GM12875 (cell line): ENCODE results near the gene MTARC1.

ENCODE experiments used
- H3K4me3 ChIP-seq: one replicate; pipeline ENCODE4 v1.5.1; 2011; ENCODE audit warnings: low read depth, low read length, control low read depth
- TF ChIP-seq, protein P1 (sequence below): IDR thresholded peaks from 2 replicates; pipeline ENCODE4 v1.5.1; 2011; ENCODE audit warnings: low read depth, mild to moderate bottlenecking, control low read depth, inconsistent platforms, low read length, moderate library complexity, borderline replicate concordance; ENCODE audit not compliant: insufficient read depth

MTARC1 gene

DNA sequence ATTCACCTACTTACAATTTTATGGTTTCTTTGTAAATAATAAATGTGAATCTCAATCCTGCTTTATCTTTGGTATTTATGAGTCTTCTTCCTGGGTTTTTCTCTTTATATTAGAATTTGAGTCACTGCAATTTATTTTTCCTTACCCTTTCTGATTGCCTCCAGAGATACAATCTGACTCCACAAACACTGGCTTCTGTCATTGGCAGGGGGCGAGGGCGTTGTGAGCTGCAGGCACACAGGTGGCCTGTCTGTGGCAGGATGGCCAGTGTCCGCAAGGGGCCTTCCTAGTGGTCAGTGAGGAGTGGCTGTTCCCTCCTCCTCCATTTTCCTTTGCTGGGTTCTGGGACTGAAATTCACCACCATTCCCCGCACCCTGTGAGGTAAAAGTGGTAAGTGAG is 2.0 kb upstream of the MTARC1 start:
- TF ChIP-seq, protein P1, sequence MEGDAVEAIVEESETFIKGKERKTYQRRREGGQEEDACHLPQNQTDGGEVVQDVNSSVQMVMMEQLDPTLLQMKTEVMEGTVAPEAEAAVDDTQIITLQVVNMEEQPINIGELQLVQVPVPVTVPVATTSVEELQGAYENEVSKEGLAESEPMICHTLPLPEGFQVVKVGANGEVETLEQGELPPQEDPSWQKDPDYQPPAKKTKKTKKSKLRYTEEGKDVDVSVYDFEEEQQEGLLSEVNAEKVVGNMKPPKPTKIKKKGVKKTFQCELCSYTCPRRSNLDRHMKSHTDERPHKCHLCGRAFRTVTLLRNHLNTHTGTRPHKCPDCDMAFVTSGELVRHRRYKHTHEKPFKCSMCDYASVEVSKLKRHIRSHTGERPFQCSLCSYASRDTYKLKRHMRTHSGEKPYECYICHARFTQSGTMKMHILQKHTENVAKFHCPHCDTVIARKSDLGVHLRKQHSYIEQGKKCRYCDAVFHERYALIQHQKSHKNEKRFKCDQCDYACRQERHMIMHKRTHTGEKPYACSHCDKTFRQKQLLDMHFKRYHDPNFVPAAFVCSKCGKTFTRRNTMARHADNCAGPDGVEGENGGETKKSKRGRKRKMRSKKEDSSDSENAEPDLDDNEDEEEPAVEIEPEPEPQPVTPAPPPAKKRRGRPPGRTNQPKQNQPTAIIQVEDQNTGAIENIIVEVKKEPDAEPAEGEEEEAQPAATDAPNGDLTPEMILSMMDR = no peak
- no peak overlapping the region for H3K4me3 ChIP-seq

DNA sequence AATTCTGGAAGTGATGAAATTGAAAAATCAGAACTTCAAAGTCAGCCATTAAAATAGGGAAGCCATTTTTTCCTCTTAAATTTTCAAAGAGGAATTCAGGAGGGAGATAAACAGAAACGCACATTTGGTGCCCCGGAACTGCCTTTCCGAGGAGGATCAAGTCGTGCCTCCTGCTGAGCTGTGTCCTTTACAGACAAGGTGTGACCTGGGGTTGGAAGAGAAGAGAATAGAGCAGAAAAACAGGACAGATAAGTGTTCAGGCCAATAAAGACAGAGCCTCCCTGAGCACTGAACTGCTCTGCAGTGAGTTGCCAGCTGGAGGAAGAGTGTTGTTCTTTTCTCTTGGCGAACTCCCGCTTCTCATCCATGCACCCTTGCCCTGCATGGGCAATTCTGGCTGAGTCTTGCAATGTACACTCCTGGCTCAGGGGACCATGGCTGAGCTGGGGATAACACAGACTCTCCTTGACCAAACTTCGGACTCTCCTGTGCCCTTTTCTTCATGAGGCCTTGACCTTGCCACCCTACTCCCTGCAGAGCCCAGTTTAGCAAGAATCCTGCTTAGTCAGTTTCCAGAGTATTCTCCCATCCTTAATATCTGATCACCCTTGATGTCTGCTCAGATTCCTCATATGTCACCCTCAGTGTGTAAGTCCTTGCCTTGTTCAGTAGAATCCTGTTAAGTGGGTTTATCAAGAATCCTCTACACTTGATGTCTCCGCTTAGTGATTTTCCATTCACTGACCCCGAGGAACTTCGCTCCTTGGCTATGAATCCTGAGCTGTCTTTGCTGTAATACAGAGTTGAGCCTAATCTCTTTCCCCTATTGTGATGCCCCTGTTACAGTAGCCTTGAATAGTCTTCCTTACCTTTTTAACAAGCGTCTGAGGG is 1.3 kb upstream of the MTARC1 start:
- TF ChIP-seq, protein P1 = no peak
- H3K4me3 ChIP-seq = no peak overlapping the region

DNA sequence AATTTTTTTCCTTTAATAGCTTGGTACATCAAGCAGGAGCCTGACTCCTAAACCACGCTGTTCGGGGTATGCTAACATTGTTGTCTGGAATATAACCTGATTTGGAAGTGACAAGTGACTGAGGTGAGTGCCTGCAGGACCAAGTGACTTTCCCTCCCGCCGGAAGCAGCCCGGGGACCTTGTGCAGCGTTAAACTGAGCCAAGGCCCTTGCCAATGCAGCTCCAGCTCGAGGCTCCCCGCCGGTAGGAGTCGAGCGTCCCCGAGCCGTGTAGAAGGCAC is 716 bp upstream of the MTARC1 start:
- TF ChIP-seq, protein P1 = no peak
- no peak overlapping the region for H3K4me3 ChIP-seq

DNA sequence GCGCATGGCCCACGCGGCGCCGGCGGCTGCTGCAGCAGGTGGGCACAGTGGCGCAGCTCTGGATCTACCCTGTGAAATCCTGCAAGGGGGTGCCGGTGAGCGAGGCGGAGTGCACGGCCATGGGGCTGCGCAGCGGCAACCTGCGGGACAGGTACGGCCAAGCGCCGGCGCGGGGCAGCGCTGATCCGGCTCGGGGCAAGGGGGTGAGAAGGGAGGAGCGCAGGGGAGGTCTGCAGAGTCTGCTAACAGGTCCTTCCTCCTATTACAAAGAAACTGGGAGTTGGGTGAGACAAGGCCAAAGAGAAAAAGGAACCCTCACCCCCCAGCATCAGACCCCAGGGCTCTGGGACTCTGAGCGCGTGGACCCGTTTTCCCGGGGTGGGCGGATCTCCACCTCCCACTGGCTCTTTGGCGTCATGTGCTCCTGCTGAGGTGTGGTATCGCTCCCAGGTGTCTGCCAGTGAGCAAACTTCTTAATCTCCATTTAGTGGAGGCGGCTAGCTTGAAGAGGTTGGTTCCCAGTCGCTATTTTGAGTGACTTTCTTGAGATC is 431 bp downstream of the MTARC1 start:
- no peak overlapping the region for H3K4me3 ChIP-seq
- TF ChIP-seq, protein P1 = no peak

DNA sequence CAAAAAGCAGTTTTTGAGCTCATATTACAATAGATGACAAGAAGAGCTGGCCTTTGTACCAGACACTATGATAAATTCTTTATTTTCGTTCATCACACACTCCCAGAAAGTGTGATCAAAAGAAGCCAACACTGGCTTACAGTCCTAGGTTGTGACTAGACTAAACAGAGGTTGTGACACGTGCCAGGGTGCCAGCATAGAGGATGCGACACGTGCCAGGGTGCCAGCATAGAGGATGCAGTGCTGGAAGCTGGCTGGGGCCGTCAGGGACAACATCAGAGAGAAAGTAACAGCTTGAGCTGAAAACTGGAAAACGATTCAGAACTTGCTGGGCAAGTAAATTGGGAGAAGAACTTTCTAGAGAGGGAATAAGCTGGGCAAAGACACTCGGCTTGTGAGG is 2.2 kb downstream of the MTARC1 start:
- TF ChIP-seq, protein P1 = no peak
- H3K4me3 ChIP-seq = no peak overlapping the region

DNA sequence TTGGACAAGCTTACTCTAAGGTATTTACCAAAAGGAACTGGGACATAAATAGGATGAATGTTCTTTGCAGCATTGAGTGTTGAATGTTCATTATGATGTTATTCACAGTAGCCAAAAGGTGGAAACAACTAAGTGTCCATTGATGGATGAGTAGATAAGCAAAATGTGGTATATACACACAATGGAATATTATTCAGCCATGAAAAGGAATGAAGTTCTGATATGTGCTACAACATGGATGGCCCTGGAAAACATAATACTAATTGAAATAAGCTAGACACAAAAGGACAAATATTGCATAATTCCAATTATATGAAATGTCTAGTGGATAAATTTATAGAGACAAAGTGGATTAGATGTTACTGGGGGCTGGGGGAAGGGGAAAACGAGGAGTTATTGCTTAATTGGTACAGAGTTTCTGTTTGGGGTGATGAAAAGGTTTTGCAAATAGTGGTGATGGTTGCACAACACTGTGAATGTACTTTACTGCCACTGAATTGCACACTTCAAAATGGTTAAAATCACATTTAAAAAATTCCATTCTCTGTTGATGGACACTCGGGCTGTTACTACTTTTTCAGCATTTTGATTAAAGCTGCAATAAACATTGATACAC is 2.9 kb downstream of the MTARC1 start:
- TF ChIP-seq, protein P1 = no peak
- no peak overlapping the region for H3K4me3 ChIP-seq

DNA sequence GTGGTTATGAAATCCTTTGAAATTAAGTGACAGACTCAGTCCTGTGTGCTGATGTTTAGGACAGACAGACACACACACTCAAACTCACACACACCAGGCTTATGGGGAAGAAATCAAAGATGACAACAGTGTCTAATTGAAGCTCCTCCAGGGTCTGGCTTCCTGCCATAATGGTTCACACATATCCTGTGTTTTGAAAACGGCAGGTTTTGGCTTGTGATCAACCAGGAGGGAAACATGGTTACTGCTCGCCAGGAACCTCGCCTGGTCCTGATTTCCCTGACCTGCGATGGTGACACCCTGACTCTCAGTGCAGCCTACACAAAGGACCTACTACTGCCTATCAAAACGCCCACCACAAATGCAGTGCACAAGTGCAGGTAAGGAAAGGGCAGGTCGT is 4.6 kb downstream of the MTARC1 start:
- no peak overlapping the region for H3K4me3 ChIP-seq
- TF ChIP-seq, protein P1 = no peak
